Ecto neural progenitor cell (in vitro differentiated cells): Measurements from ENCODE around the gene LRRC8E.

Source experiments
- DNase-seq: peaks from one replicate; pipeline ENCODE4 v3.0.0-alpha.2; 2018; ENCODE audit warnings: low spot score

LRRC8E gene

GRCh38 chr19:7888145-7888825 lies at the start of gene LRRC8E:
Gene LRRC8E (plus strand): TSS chr19:7888510. CDS start chr19:7895604, 7,094 bp downstream.
- peak; percentile 82 for DNase-seq

DNA sequence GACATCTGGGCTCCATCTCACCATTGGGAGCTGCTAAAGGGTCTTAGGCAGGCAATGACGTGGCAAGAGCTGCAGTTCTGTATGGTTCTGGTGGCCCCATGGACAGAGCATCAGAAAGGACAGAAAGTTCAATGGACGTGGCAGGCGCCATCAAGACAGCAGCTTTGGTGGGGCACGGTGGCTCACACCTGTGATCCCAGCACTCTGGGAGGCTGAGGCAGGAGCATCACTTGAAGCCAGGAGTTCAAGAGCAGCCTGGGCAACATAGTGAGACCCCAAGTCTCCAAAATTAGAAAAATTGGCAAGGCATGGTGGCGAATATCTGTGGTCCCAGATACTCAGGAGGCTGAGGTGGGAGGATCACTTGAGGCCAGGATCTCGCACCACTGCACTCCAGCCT lies 48.8 kb upstream of the LRRC8E start:
- DNase-seq = no peak

- no peak for DNase-seq
Observed at GRCh38 chr19:7840629-7841028, 47.7 kb upstream of the LRRC8E start.

DNA sequence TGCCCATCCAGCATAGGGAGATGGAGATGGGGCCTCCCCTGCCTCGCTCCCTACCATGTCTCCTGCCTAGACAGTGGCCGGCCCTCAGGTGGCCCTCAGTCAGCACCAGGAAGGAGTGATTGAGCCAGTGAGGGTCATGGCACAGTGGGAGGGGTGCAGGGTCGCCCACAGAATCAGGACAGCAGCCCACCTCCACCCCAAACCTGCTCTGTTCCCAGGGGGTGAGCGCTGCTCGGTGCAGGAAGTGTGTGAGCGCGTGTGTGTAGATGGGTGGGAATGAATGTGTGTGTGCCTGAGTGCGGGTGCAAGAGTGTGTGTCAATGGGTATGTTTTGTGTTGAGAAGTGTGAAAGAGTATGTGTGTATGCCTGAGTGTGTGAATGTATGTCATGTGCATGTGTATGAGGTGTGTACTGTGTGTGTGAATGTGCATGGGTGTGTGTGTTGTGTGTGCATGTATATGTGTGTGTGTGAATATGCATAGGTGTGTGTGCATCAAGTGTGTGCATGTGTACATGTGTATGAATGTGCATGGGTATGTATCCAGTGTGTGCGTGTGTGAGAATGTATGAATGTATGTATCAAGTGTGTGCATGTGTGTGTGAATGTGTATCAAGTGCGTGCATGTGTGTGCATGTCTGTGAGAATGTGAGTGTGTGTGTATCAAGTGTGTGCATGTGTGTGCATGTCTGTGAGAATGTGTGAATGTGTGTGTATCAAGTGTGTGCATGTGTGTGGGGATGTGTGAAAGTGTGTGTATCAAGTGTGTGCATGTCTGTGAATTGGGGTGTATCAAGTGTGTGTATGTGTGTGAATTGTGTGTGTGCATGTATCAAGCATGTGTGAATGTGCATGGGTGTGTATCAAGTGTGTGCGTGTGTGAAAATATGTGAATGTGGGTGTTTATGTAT lies 46.3 kb upstream of the LRRC8E start:
- DNase-seq = no peak

DNA sequence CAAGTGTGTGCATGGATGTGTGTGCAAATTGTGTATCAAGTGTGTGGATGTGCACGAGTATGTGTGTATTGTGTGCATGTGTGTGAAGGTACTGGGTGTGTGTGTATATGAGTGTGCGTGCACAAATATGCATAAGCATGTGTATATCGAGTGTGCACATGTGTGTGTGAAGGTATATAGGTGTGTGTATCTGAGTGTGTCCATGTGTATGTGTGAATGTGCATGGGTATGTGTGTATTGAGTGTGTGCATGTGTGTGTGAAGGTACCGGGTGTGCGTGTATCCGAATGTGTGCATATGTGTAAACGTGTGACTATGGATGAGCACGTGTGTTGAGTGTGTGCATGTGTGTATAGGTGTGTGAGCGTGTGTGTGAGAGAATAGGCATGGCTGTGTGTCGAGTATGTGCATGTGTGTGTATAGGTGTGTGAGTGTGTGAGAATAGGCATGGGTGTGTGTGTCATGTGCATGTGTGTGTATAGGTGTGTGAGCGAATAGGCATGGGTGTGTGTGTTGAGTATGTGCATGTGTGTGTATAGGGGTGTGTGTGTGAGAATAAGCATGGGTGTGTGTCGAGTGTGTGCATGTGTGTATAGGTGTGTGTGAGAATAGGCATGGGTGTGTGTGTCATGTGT lies 45.5 kb upstream of the LRRC8E start:
- DNase-seq = no peak

- DNase-seq = no peak
Observed at GRCh38 chr19:7843521-7843920, 44.8 kb upstream of the LRRC8E start.

- no peak for DNase-seq
Observed at GRCh38 chr19:7844405-7844804, 43.9 kb upstream of the LRRC8E start.

DNA sequence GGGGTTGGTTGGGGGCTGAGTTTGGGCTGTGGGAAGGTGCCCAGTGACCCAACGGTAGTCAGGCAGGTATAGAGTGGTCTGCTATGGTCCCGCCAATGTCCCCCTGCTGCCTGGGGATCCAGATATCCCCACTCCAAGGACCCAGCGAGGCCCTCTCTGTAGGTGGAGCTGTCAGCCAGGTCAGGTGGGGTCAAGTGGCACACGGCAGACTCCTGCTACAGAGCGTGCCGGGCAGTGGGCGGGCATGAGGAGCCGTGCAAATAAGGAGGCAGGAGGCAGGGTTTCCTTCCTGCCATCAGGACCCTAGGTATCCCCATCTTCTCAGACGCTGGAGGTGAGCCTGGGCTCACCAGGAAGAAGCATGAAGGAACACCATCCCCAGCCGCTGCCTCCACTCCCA lies 43.4 kb upstream of the LRRC8E start:
- no peak for DNase-seq

DNA sequence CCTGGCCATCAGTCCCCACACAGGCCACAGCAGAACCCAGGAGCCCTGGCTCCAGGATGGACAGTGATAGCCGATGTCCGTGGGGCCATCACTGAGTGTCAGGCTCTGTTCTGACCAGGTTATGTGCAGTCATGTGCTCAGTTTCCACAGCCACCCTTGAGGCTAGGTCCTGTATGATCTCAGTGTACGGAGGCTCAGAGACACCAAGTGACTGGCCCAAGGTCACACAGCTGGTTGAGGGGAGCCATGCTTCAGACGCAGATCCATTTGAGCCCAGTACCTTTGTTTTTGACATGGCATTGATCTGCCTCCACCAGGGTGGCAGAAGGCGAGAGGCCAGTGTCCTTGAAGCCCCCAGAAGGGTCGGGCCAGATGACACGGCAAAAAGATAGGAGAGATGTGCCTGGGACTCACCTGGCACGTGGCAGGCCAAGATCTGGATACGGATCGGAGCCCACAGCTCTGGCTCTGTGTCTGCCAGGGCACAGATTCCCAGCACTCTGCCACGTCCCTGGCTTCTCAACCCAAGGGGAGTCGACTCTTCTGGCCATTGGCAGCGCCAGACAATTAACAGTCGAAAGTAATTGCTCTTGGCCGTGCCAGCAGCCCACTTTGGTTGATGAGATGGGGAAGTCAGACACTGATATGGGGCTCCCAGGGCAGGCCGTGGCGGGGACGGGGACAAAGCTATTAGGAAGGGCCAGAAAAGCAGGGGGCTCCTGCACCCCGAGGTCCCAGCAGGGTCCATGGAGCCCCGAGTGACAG lies 42.7 kb upstream of the LRRC8E start:
- DNase-seq = no peak

DNA sequence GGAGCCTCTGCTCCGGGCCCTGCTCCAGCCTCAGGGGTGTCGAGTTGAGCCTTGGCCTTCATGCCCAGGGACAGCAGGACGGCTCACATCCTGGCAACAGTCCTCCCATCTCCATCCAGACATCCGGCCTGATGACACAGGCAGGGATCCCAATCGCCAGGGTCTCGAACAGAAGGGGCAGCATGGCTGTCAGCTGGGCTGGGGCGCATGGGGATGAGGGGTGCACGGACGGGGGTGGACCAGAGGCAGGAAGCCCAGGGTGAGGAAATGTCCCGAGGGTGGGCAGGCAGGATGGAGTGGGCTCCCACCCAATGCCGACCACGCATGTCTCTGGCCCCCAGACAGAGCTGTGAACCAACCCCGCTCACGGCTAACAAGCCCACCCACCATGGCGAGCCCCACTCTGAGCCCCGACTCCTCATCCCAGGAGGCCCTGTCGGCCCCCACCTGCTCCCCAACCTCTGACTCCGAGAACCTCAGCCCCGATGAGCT lies 42.1 kb upstream of the LRRC8E start:
- no peak for DNase-seq

DNA sequence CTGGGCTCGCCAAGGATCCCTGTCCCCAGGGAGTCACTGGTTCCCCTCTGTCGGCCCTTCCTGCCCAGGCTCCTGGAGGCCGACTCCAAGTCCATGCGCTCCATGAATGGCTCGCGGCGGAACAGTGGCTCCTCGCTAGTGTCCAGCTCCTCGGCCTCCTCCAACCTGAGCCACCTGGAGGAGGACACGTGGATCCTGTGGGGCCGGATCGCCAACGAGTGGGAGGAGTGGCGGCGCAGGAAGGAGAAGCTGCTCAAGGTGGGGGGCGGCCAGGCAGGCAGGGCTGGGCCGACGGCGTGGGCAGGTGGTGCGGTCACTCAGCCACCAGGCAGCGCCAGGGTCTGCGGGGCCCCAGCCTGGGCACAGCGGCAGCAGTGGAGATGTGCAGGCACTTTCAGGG lies 40.6 kb upstream of the LRRC8E start:
- peak; percentile 38 for DNase-seq

GRCh38 chr19:7848779-7849457 lies 39.4 kb upstream of the LRRC8E start:
- DNase-seq = peak; percentile 45

- DNase-seq = no peak
Observed at GRCh38 chr19:7849631-7849999, 38.7 kb upstream of the LRRC8E start.

DNA sequence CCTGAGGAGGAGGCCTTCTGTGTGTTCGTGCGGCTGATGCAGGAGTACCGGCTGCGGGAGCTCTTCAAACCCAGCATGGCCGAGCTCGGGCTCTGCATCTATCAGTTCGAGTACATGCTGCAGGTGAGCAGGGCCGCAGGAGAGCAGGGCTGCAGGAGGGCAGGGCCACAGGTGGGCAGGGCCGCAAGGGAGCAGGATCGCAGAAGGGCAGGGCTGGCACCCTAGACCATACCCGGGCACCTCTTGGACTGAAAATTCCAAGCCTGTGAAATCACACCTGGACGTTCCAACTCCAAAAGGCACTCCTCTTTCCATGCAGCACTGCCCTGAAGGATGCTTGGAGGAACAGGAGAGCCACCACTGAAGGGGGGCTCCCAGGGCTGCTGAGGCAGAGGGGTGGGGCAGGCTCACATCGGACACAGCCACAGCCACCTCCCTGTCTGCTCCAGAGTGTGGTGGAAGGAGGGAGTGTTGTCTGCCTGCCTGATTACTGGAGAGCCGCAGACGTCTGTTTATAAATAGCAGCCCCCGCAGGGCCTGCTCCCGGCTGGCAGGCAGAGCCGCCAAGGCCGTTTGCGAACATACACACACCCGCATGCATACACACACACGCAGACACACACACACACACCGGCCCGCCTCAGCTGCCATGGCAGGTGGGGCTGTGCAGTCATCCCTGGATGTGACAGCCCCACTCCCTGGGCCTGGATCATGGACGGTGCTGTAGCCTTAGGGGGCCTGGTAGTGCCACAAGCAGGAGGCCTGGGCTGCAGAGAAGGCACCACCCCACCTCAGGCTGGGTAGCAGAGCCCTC lies 38.1 kb upstream of the LRRC8E start:
- DNase-seq = peak; percentile 42

DNA sequence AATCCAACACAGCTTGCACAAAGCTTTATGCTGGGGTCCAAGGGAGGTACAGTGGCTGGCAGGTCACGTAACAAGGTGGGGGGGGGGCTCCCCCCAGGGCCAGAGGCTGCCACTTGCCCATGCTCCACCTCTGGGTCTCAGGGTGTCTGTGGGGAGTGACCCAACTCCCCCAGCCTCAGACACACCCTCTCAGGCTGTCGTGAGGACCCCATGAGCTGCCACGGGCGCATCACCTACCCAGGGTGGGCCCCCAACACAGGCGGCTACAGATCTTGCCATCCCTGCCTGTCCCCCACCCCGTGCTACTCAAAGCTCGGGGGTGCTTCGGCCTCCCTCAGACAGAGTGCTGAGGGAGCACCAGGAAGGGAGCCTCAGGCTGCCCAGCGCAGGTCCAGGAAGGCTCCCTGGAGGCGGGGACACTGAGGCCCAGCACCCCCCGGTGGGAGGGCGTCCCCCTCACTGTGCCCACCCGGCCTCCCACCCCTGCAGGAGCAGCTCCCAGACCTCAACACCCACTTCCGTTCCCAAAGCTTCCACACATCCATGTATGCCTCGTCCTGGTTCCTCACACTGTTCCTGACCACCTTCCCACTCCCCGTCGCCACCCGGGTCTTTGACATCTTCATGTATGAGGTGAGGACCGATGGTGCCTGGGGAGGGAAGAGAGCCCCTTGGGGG lies 37.2 kb upstream of the LRRC8E start:
- DNase-seq = no peak

- DNase-seq = no peak
Observed at GRCh38 chr19:7851623-7852500, 36.4 kb upstream of the LRRC8E start.

DNA sequence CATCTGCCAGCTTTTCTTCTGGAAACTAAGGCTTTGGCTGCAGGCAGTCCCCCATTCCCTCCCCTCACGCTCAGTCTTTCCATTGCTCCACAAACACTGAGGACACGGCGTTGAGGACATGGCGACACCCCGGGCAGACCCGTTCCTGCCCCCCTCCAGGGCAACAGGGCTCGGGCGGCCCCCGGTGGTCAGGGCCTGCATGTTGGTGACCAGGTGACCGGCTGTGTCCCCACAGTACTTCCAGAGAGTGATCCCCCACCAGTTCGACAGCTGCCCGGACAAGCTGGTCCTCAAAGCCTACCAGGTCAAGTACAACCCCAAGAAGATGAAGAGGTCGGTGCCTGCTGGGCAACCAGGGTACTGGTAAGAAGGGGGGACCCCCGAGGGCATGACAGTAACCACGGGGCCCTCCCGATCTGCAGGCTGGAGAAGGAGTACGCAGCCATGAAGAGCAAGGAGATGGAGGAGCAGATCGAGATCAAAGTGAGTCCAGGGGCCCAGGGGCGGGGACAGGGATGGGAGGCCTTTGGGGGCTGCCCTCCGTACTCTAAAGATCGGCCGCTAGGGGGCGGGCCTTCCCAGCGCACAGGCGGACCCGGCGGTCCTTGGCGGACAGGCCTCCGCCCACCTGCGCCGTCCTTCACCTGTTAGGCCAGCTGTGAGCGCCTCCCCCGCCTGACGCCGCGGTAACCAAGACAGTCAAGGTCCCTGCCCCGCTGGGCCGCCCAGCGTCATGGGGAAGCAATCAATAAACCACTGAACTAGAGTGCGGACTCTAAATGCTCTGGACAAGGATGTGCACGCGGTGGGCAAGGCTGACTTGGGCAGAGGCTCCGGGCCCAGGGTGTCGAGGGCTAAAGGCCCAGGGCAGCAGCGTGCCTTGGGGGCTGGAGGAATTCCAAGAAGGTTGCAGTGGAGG lies 35.2 kb upstream of the LRRC8E start:
- DNase-seq = peak; percentile 90

- no peak for DNase-seq
Observed at GRCh38 chr19:7853770-7854128, 34.6 kb upstream of the LRRC8E start.
